Measurements from ENCODE around the gene CDH12.
"Not testable (repeated sequence)": the region's sequence is repeated elsewhere in the genome, so short reads cannot be mapped to it uniquely, and the experiment has no call there.

The CDH12 gene

DNA sequence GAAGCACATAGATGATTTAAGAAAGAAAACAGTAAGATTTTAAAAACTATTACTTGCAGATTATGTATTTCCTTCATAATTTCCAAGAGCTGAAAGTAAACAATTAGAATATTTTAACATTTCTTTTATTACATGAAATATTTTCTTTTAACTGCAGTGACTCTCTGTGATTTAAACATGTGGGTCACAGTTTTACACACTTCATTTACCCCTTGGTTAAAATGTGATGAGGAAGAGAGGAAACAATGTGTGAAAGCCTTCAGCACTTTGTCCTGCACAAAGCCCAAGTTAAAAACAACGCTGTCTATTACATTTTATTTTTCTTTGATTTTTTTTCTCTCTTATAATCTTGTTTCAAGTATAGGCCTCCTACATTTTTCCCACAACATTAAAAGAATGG, 801.3 kb downstream of the CDH12 start:
- TF ChIP-seq, protein P1, sequence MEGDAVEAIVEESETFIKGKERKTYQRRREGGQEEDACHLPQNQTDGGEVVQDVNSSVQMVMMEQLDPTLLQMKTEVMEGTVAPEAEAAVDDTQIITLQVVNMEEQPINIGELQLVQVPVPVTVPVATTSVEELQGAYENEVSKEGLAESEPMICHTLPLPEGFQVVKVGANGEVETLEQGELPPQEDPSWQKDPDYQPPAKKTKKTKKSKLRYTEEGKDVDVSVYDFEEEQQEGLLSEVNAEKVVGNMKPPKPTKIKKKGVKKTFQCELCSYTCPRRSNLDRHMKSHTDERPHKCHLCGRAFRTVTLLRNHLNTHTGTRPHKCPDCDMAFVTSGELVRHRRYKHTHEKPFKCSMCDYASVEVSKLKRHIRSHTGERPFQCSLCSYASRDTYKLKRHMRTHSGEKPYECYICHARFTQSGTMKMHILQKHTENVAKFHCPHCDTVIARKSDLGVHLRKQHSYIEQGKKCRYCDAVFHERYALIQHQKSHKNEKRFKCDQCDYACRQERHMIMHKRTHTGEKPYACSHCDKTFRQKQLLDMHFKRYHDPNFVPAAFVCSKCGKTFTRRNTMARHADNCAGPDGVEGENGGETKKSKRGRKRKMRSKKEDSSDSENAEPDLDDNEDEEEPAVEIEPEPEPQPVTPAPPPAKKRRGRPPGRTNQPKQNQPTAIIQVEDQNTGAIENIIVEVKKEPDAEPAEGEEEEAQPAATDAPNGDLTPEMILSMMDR (conservative IDR thresholded peaks at IDR 0.05; ENCODE audit: low read depth, low read length) = no peak
- no peak overlapping the region for H3K4me3 ChIP-seq (ENCODE audit: low read length)
- no peak for DNase-seq (ENCODE audit: low read depth)

DNA sequence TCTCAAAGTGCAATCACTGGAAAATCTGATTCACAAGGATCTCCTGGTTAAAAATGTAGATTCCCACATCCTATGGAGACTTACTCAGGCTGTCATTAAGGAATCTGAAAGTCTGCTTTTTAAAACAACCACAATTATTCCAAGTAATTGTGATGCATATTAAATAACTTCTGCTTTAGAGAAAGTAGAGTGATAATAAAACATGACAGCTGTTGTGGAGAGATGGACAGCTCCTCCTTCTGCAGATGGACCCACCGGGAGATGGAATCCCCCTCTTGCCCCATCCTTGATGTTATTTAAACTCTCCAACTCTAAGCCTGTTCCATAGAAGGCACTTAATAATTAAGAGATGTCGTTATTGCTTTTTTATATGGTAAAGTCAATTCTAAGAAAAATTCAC, 802.2 kb downstream of the CDH12 start:
- TF ChIP-seq, protein P1 (conservative IDR thresholded peaks at IDR 0.05; ENCODE audit: low read depth, low read length) = no peak
- no peak overlapping the region for H3K4me3 ChIP-seq (ENCODE audit: low read length)
- DNase-seq (ENCODE audit: low read depth) = no peak

DNA sequence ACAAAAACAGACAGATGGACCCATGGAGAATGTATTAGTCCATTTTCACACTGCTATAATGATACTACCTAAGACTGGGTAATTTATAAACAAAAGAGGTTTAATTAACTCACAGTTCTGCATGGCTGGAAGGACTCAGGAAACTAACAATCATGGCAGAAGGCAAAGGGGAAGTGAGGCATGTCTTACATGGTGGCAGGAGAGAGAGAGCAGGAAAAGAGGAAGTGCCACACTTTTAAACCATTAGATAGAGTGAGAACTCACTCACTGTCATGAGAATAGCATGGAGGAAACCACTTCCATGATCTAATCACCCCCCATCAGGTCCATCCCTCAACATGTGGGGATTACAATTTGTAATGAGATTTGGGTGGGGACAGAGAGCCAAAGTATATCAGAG, 808.9 kb downstream of the CDH12 start:
- no peak for DNase-seq (ENCODE audit: low read depth)
- TF ChIP-seq, protein P1 (conservative IDR thresholded peaks at IDR 0.05; ENCODE audit: low read depth, low read length) = no peak
- H3K4me3 ChIP-seq (ENCODE audit: low read length) = no peak overlapping the region

DNA sequence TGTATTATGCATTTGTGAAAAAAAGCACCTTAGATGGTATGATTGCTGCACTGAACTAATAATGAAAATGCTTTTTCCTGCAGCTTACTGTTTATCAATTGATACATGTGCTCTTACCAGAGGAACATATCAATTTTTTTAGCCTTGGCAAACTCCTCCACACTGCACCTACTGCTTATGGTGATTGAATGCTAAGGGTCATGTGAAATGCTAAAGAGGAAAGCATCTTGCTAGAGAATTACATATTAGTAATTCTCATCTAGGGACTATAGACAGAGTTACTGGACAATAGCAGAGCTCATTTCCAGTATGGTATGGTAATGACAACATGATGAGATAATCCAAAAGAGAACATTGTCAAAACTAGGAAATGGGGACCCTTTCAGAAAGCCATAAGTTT, 817.1 kb downstream of the CDH12 start:
- TF ChIP-seq, protein P1 (conservative IDR thresholded peaks at IDR 0.05; ENCODE audit: low read depth, low read length) = no peak
- H3K4me3 ChIP-seq (ENCODE audit: low read length) = no peak overlapping the region
- DNase-seq (ENCODE audit: low read depth) = no peak

DNA sequence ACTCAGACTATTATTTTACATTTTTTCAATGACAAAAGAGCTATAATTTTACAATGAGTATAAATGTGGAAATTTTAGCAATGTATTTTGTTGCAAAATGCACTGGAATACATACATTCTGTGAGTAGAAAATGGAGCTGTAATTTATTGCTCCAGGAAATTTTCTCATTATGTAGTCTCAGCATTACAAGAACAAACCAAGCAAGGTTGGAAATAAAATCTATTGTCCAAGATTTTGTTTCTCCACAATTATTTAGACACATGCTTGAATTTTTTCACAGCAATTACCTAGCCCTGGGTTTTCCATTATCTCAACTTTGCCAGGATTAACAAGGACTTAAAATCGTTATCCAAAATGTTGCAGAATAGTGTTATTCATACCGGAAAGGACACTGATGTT, 820.1 kb downstream of the CDH12 start:
- DNase-seq (ENCODE audit: low read depth) = no peak
- TF ChIP-seq, protein P1 (conservative IDR thresholded peaks at IDR 0.05; ENCODE audit: low read depth, low read length) = no peak
- H3K4me3 ChIP-seq (ENCODE audit: low read length) = no peak overlapping the region

DNA sequence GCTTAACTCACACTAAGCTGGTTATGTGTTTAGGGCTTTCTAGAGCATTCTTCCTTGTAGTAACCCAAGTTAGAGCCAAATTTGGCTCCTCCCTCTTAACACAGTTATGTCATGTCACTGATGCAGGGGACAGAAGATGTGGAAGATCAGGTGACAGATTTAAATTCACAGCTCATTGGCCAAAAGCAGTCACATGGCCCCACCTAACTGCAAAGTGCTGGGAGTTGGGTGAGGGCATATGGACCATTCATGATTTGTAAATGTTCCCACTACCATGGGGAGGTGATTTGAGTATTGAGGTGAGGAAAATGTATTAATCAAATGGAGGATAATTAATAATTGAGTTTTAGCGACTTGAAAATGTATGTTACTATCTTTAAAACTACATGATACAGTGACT, 829.4 kb downstream of the CDH12 start:
- DNase-seq (ENCODE audit: low read depth) = no peak
- TF ChIP-seq, protein P1 (conservative IDR thresholded peaks at IDR 0.05; ENCODE audit: low read depth, low read length) = no peak
- no peak overlapping the region for H3K4me3 ChIP-seq (ENCODE audit: low read length)

DNA sequence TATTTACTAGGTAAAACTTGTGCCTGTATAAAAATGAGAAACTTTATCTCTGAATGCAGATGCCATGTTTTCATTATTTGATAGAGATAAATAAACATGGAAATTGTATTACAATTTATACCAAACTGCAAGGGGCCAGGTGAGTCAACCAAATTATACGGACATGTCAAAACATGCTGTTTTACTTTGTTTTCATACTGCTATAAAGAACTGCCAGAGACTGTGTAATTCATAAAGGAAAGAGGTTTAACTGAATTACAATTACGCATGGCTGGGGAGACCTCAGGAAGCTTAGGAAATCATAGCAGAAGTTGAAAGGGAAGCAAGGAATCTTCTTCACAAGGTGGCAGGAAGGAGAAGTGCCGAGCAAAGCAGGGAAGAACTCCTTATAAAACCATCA, 840.3 kb downstream of the CDH12 start:
- not testable (repeated sequence) for H3K4me3 ChIP-seq (ENCODE audit: low read length); DNase-seq (ENCODE audit: low read depth)

DNA sequence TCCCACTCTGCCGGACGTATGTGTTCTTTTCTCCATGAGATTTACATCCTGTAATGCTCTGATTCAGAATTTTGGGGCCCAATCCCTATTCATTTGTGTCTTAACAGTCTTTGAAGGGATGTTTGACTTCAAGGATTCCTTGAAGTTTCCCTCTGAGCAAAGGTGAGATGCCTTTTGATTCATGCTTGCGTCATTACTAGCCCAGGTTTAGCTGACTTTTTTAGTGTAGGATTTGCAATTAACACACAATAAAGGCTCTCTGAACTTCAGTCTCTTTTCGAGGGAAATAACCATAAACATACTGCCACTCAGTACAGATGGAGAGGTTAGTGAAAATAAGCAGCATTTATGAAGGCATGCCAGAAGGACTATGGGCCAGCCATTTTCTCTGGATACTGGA, 842.3 kb downstream of the CDH12 start:
- DNase-seq (ENCODE audit: low read depth); H3K4me3 ChIP-seq (ENCODE audit: low read length): not testable (repeated sequence)

DNA sequence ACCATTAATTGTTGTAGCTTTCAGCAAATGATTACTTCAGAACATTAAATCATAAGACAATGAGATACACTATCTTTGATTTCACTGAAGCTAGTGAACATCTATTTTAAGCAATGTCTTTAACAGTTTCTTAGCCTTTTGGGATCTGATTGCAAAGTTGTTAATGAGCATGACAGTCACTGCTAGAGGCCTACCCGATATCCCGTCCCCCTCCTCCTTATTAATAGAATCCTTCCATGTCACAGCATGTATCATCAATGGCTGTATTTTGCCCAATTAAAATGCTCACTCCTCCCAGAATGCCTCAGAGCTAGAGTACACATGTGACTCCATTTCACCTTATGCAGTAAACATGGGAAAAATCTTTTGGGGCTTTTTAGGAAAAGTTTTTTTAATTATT, 852.0 kb downstream of the CDH12 start:
- not testable (repeated sequence) for DNase-seq (ENCODE audit: low read depth)

DNA sequence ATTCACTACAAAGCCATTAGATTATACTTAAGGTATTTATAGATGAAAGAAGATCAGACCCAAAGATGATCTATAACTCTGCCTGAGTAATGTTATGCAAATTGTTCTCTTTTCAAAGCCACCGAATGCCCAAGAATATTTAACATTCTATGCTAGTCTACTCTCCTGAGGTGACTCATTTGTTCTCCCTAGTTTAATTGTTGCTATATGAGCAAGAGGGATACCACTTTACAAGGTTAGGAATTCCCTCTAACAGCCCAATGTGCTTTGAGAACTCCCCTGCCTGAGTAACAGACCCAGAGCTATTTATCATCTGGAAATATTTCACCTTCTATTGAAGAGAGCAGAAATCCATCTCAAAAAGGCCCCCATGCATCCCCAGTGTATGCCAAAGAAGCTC, 867.3 kb downstream of the CDH12 start:
- H3K4me3 ChIP-seq (ENCODE audit: low read length); DNase-seq (ENCODE audit: low read depth): not testable (repeated sequence)

More for the DNA sequence above, 852.0 kb downstream of the CDH12 start:
- not testable (repeated sequence) for H3K4me3 ChIP-seq (ENCODE audit: low read length)

DNA sequence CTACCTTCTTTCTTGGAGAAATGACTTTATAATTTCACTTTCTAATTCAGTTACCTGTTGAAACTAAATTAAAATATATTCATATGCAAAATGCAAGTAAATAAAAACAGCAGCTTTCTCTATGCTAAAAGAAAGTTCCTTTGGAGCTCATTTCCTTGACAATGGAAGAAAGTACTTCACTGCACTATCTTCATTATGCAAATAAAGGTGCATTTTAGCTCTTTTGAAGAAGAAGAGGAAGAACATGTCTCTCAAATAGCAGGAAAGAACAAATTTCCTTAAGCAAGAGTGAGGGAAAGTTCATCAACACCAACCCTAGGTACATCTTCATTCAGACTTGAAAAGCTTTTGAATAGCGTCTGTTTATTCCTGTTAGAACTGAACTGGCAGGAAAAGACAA, 901.6 kb downstream of the CDH12 start:
- not testable (repeated sequence) for DNase-seq (ENCODE audit: low read depth); H3K4me3 ChIP-seq (ENCODE audit: low read length)

All from retinal pigment epithelial cell (primary cell).